HG03108 (cell line): ENCODE measurements around the gene POLR2J3.
"Not testable (repeated sequence)": the region's sequence is repeated elsewhere in the genome, so short reads cannot be mapped to it uniquely, and the experiment has no call there.

ENCODE experiments used
- ATAC-seq: cut with Tn5 transposase; IDR thresholded peaks from one replicate; pipeline ENCODE4 v1.9.1; 2021; ENCODE audit warnings: moderate library complexity; ENCODE audit not compliant: unreplicated experiment

POLR2J3 gene

GRCh38 chr7:102527182-102527581 is 45.2 kb downstream of the POLR2J3 start:
- ATAC-seq, result not testable (repeated sequence)

GRCh38 chr7:102524803-102525202 is 47.6 kb downstream of the POLR2J3 start:
- not testable (repeated sequence) for ATAC-seq

GRCh38 chr7:102520797-102521196 is 51.6 kb downstream of the POLR2J3 start:
- ATAC-seq, result not testable (repeated sequence)

- ATAC-seq, result peak; percentile 60
Observed at GRCh38 chr7:102517550-102518147, 54.7 kb downstream of the POLR2J3 start, which contains the start of gene RASA4B. Gene RASA4B (minus strand): TSS chr7:102517777. CDS start chr7:102517710, 67 bp downstream.
